OCI-LY3 (cell line): ENCODE data around the gene PIP5K1B.

Experiments used
- H2AFZ ChIP-seq: fragments of 200-600, 300-600 bp; shearing (Covaris generic); 2 replicates; pipeline ENCODE4 v1.6.0; 2014; ENCODE audit warnings: antibody characterized with exemption, low read depth, low read length
- H3K27ac ChIP-seq: fragments of 200-600, 300-600 bp; sonication (generic); 2 replicates; pipeline ENCODE4 v1.5.1; 2014; ENCODE audit warnings: mild to moderate bottlenecking, low read length, moderate library complexity, mixed read lengths
- H3K27me3 ChIP-seq: fragments of 200-600, 300-600 bp; sonication (generic); 2 replicates; pipeline ENCODE4 v1.6.1; 2014; ENCODE audit warnings: low read depth, low read length, mixed read lengths
- H3K36me3 ChIP-seq: fragments of 200-600, 300-600 bp; sonication (generic); replicated peaks from 2 replicates; pipeline ENCODE3; 2014; ENCODE audit warnings: low read depth, low read length, mixed read lengths
- H3K4me1 ChIP-seq: fragments of 300-600, 200-600 bp; sonication (generic); 2 replicates; pipeline ENCODE4 v1.6.1; 2014; ENCODE audit warnings: low read length, mixed read lengths
- H3K4me2 ChIP-seq: fragments of 200-600, 300-600 bp; sonication (generic); 2 replicates; pipeline ENCODE4 v1.6.1; 2014; ENCODE audit warnings: low read length, mixed read lengths
- H3K4me3 ChIP-seq: fragments of 300-600, 200-600 bp; sonication (generic); 2 replicates; pipeline ENCODE4 v1.5.1; 2014; ENCODE audit warnings: antibody characterized with exemption, mild to moderate bottlenecking, low read length, moderate library complexity
- H3K79me2 ChIP-seq: fragments of 300-600, 200-600 bp; shearing (Covaris generic); 2 replicates; pipeline ENCODE4 v1.6.1; 2014; ENCODE audit warnings: mild to moderate bottlenecking, low read length, mixed read lengths
- H3K9ac ChIP-seq: fragments of 300-600, 200-600 bp; shearing (Covaris generic); 2 replicates; pipeline ENCODE4 v1.6.0; 2014; ENCODE audit warnings: mild to moderate bottlenecking, low read length, moderate library complexity
- H3K9me3 ChIP-seq: fragments of 200-600, 300-600 bp; shearing (Covaris generic); 2 replicates; pipeline ENCODE4 v1.6.1; 2014; ENCODE audit warnings: low read length, mixed read lengths; ENCODE audit not compliant: insufficient read depth
- H4K20me1 ChIP-seq: fragments of 200-600, 300-600 bp; sonication (generic); 2 replicates; pipeline ENCODE4 v1.6.1; 2016; ENCODE audit warnings: low read length, mixed read lengths; ENCODE audit not compliant: insufficient read depth
- CTCF ChIP-seq: fragments of 200-600, 300-600 bp; sonication (generic); IDR thresholded peaks from 2 replicates; pipeline ENCODE4 v1.5.1; 2014; ENCODE audit warnings: antibody characterized with exemption, low read length, low read depth
- EZH2phosphoT487 ChIP-seq: fragments of 200-600 bp; shearing (Covaris generic); IDR thresholded peaks from 2 replicates; pipeline ENCODE4 v1.6.1; 2018; ENCODE audit warnings: antibody characterized with exemption, mixed run types, low read depth

The PIP5K1B gene

GRCh38 chr9:68883224-68883623 lies 178.2 kb downstream of the PIP5K1B start:
- H3K27ac ChIP-seq, result no peak overlapping the region
- H3K4me2 ChIP-seq, result no peak overlapping the region
- H3K4me3 ChIP-seq, result no peak overlapping the region
- H3K9ac ChIP-seq, result no peak overlapping the region
- no peak overlapping the region for H2AFZ ChIP-seq
- H3K9me3 ChIP-seq, result no peaks in the 10 kb centered on the region
- no peaks in the 10 kb centered on the region for H4K20me1 ChIP-seq
- no peaks in the 10 kb centered on the region for H3K79me2 ChIP-seq
- H3K27me3 ChIP-seq, result peaks cover 23% of the 10 kb centered on the region; the same call in 1 of the 2 replicates
- H3K36me3 ChIP-seq, result no peaks in the 10 kb centered on the region
- TF ChIP-seq EZH2phosphoT487 (no peak), CTCF (no peak)
- H3K4me1 ChIP-seq, result no peaks in the 10 kb centered on the region

GRCh38 chr9:68887232-68887631 lies 182.2 kb downstream of the PIP5K1B start:
- no peak overlapping the region for H3K27ac ChIP-seq

GRCh38 chr9:68894502-68894901 lies 189.5 kb downstream of the PIP5K1B start:
- H3K4me1 ChIP-seq, result peaks cover 24% of the 10 kb centered on the region
- H4K20me1 ChIP-seq, result no peaks in the 10 kb centered on the region
- H3K36me3 ChIP-seq, result no peaks in the 10 kb centered on the region
- H3K4me2 ChIP-seq, result no peak overlapping the region
- TF ChIP-seq CTCF (no peak), EZH2phosphoT487 (no peak)
- H2AFZ ChIP-seq, result no peak overlapping the region
- no peak overlapping the region for H3K9ac ChIP-seq
- no peaks in the 10 kb centered on the region for H3K9me3 ChIP-seq
- H3K27me3 ChIP-seq, result 0 out of 2 replicates have a peak, but pooled peaks cover 6% of the 10 kb centered on the region
- no peak overlapping the region for H3K4me3 ChIP-seq
- no peaks in the 10 kb centered on the region for H3K79me2 ChIP-seq
- no peak overlapping the region for H3K27ac ChIP-seq

More at GRCh38 chr9:68887232-68887631, 182.2 kb downstream of the PIP5K1B start:
- Histone ChIP-seq H3K9ac (no peak overlapping the region), H3K4me3 (no peak overlapping the region), H3K4me1 (no peaks in the 10 kb centered on the region), H3K27me3 (peaks cover 10% of the 10 kb centered on the region; the same call in 1 of the 2 replicates), H3K79me2 (no peaks in the 10 kb centered on the region), H2AFZ (no peak overlapping the region), H3K4me2 (no peak overlapping the region), H3K9me3 (no peaks in the 10 kb centered on the region), H4K20me1 (no peaks in the 10 kb centered on the region), H3K36me3 (no peaks in the 10 kb centered on the region)
- TF ChIP-seq CTCF, result no peak
- TF ChIP-seq EZH2phosphoT487, result no peak

- no peaks in the 10 kb centered on the region for H3K79me2 ChIP-seq
- TF ChIP-seq EZH2phosphoT487, result no peak
- TF ChIP-seq CTCF, result no peak
- H3K4me3 ChIP-seq, result 0 out of 2 replicates have a peak overlapping the region, but pooled peaks have one; percentile 14
- H4K20me1 ChIP-seq, result no peaks in the 10 kb centered on the region
- 0 out of 2 replicates have a peak, but pooled peaks cover 6% of the 10 kb centered on the region for H3K27me3 ChIP-seq
- peaks cover 25% of the 10 kb centered on the region for H3K4me1 ChIP-seq
- no peaks in the 10 kb centered on the region for H3K36me3 ChIP-seq
- no peaks in the 10 kb centered on the region for H3K9me3 ChIP-seq
- H3K4me2 ChIP-seq, result peak overlapping the region; percentile 31
- no peak overlapping the region for H3K27ac ChIP-seq
- no peak overlapping the region for H2AFZ ChIP-seq
- H3K9ac ChIP-seq, result no peak overlapping the region
Measured at GRCh38 chr9:68895741-68896478, 190.9 kb downstream of the PIP5K1B start.
